Parathyroid adenoma (tissue), 2 donors: Measurements from ENCODE around the gene TMEM54.

ENCODE experiments used
- H2AFZ ChIP-seq: fragments of 300-600 bp; sonication (generic); one replicate; pipeline ENCODE4 v1.7.0; 2017; ENCODE audit warnings: antibody characterized with exemption, mild to moderate bottlenecking
- H3K27ac ChIP-seq: fragments of 300-600 bp; sonication (generic); one replicate; pipeline ENCODE4 v1.7.0; 2017
- H3K27me3 ChIP-seq: fragments of 300-600 bp; sonication (generic); one replicate; pipeline ENCODE4 v1.7.0; 2017; ENCODE audit warnings: low read length; ENCODE audit not compliant: control insufficient read depth, insufficient read depth
- H3K36me3 ChIP-seq: fragments of 300-600 bp; sonication (generic); one replicate; pipeline ENCODE4 v1.7.0; 2017; ENCODE audit warnings: low read length; ENCODE audit not compliant: control insufficient read depth, insufficient read depth
- H3K4me1 ChIP-seq: fragments of 300-600 bp; sonication (generic); one replicate; pipeline ENCODE4 v1.7.0; 2017; ENCODE audit warnings: control low read depth
- H3K4me2 ChIP-seq: fragments of 300-600 bp; sonication (generic); one replicate; pipeline ENCODE4 v1.7.0; 2017; ENCODE audit warnings: low read length
- H3K4me3 ChIP-seq: fragments of 300-600 bp; sonication (generic); one replicate; pipeline ENCODE4 v1.7.0; 2017; ENCODE audit warnings: low read depth, low read length
- H3K79me2 ChIP-seq: fragments of 300-600 bp; sonication (generic); one replicate; pipeline ENCODE4 v1.7.0; 2017; ENCODE audit warnings: control low read depth
- H3K9ac ChIP-seq: fragments of 300-600 bp; sonication (generic); one replicate; pipeline ENCODE4 v1.7.0; 2017; ENCODE audit warnings: mild to moderate bottlenecking
- H3K9me3 ChIP-seq: fragments of 300-600 bp; sonication (generic); one replicate; pipeline ENCODE4 v1.7.0; 2017; ENCODE audit warnings: low read length; ENCODE audit not compliant: control insufficient read depth
- CTCF ChIP-seq: fragments of 300-600 bp; sonication (generic); IDR thresholded peaks from one replicate; pipeline ENCODE4 v1.7.0; 2017; ENCODE audit warnings: antibody characterized with exemption, mild to moderate bottlenecking
- donor health status: primary hyperparathyroidism.

Gene TMEM54

GRCh38 chr1:32928285-32928684 lies 27.1 kb upstream of the TMEM54 start:
- Histone ChIP-seq H3K9ac (no peak overlapping the region), H3K9me3 (no peaks in the 10 kb centered on the region)

GRCh38 chr1:32927441-32927840 lies 26.3 kb upstream of the TMEM54 start:
- no peak overlapping the region for H3K9ac ChIP-seq
- no peaks in the 10 kb centered on the region for H3K4me1 ChIP-seq
- no peak for TF ChIP-seq CTCF
- no peaks in the 10 kb centered on the region for H3K36me3 ChIP-seq
- no peak overlapping the region for H3K4me3 ChIP-seq
- H3K9me3 ChIP-seq = no peaks in the 10 kb centered on the region
- no peak overlapping the region for H2AFZ ChIP-seq
- H3K79me2 ChIP-seq = no peaks in the 10 kb centered on the region
- H3K4me2 ChIP-seq = no peak overlapping the region
- no peak overlapping the region for H3K27ac ChIP-seq
- H3K27me3 ChIP-seq = no peaks in the 10 kb centered on the region

More at GRCh38 chr1:32928285-32928684, 27.1 kb upstream of the TMEM54 start:
- Histone ChIP-seq H3K79me2 (no peaks in the 10 kb centered on the region), H3K4me3 (no peak overlapping the region), H3K4me2 (no peak overlapping the region), H3K36me3 (no peaks in the 10 kb centered on the region), H3K27ac (no peak overlapping the region), H3K27me3 (no peaks in the 10 kb centered on the region), H3K4me1 (no peaks in the 10 kb centered on the region), H2AFZ (no peak overlapping the region)
- no peak for TF ChIP-seq CTCF

GRCh38 chr1:32926562-32926961 lies 25.4 kb upstream of the TMEM54 start:
- no peak overlapping the region for H3K9ac ChIP-seq
- no peaks in the 10 kb centered on the region for H3K9me3 ChIP-seq
- H3K36me3 ChIP-seq = no peaks in the 10 kb centered on the region
- no peak for TF ChIP-seq CTCF
- H2AFZ ChIP-seq = no peak overlapping the region
- no peak overlapping the region for H3K4me2 ChIP-seq
- no peaks in the 10 kb centered on the region for H3K4me1 ChIP-seq
- H3K27me3 ChIP-seq = no peaks in the 10 kb centered on the region
- H3K27ac ChIP-seq = no peak overlapping the region
- no peak overlapping the region for H3K4me3 ChIP-seq
- no peaks in the 10 kb centered on the region for H3K79me2 ChIP-seq

- Histone ChIP-seq H3K4me2 (no peak overlapping the region), H3K9me3 (no peaks in the 10 kb centered on the region), H3K4me3 (no peak overlapping the region), H3K27ac (no peak overlapping the region), H3K36me3 (no peaks in the 10 kb centered on the region), H3K79me2 (no peaks in the 10 kb centered on the region), H3K27me3 (no peaks in the 10 kb centered on the region), H3K9ac (no peak overlapping the region), H2AFZ (no peak overlapping the region), H3K4me1 (no peaks in the 10 kb centered on the region)
- no peak for TF ChIP-seq CTCF
Measured at GRCh38 chr1:32925403-32926162, 24.4 kb upstream of the TMEM54 start.

- Histone ChIP-seq H3K4me2 (no peak overlapping the region), H3K4me1 (no peaks in the 10 kb centered on the region), H3K9me3 (no peaks in the 10 kb centered on the region), H3K36me3 (no peaks in the 10 kb centered on the region), H3K4me3 (no peak overlapping the region), H3K9ac (no peak overlapping the region), H3K79me2 (no peaks in the 10 kb centered on the region), H3K27me3 (no peaks in the 10 kb centered on the region), H3K27ac (no peak overlapping the region), H2AFZ (peak overlapping the region; percentile 50)
- no peak for TF ChIP-seq CTCF
Measured at GRCh38 chr1:32924881-32925344, 23.7 kb upstream of the TMEM54 start.
